PC-9 (cell line): ENCODE data around the gene GPRIN1. TPM values are rescaled to one million over a fixed set of nuclear protein-coding genes. Genes with fewer than 3 reads are reported as not detected.

Experiments
- BruUV-seq: library from RNA; stranded (reverse); fragments of 400-500 nt; replicated peaks from 2 replicates; lab custom pipeline; 2021; lab: Mats Ljungman, UMichigan
- CTCF ChIA-PET: fragments of 300-600 bp; sonication (Branson Sonifier 250); formaldehyde crosslinking; loops from one replicate; lab custom pipeline; 2022; ENCODE audit warnings: antibody characterized with exemption; lab: Charles Lee
- POLR2A ChIA-PET: fragments of 300-600 bp; sonication (Branson Sonifier 250); formaldehyde crosslinking; loops from one replicate; lab custom pipeline; 2022; ENCODE audit warnings: antibody characterized with exemption; ENCODE audit not compliant: unreplicated experiment; lab: Charles Lee
- DNase-seq, 2 experiments: peaks; one replicate each; pipeline versions ENCODE4 v3.0.0 to v3.0.0-alpha.2; 2015 to 2022; ENCODE audit warnings: mixed read lengths in 1 of 2
- H2AFZ ChIP-seq: fragments of 200-600 bp; sonication (generic); 2 replicates; pipeline ENCODE4 v1.8.1; 2017; ENCODE audit warnings: antibody characterized with exemption
- H3F3A ChIP-seq: fragments of 200-600 bp; sonication (generic); 2 replicates; pipeline ENCODE4 v1.8.1; 2017; ENCODE audit warnings: antibody characterized with exemption, mild to moderate bottlenecking, low read depth; ENCODE audit not compliant: insufficient read depth
- H3K27ac ChIP-seq: fragments of 200-600 bp; sonication (generic); 2 replicates; pipeline ENCODE4 v1.6.1; 2016; ENCODE audit warnings: mixed run types
- H3K27me3 ChIP-seq: fragments of 200-600 bp; sonication (generic); 2 replicates; pipeline ENCODE4 v1.6.1; 2016; ENCODE audit warnings: low read depth, mixed run types; ENCODE audit not compliant: insufficient read depth
- H3K36me3 ChIP-seq: fragments of 200-600 bp; sonication (generic); 2 replicates; pipeline ENCODE4 v1.6.1; 2016; ENCODE audit warnings: low read depth, mixed run types
- H3K4me1 ChIP-seq: fragments of 200-600 bp; sonication (generic); replicated peaks from 2 replicates; pipeline ENCODE4 v1.6.1; 2016; ENCODE audit warnings: mixed run types; ENCODE audit not compliant: insufficient read depth
- H3K4me2 ChIP-seq: fragments of 200-600 bp; sonication (generic); 2 replicates; pipeline ENCODE4 v1.6.1; 2017; ENCODE audit warnings: mixed run types
- H3K4me3 ChIP-seq: fragments of 200-600 bp; sonication (generic); 2 replicates; pipeline ENCODE4 v1.6.1; 2016; ENCODE audit warnings: mixed run types
- H3K79me2 ChIP-seq: fragments of 200-600 bp; sonication (generic); 2 replicates; pipeline ENCODE4 v1.6.1; 2017; ENCODE audit warnings: low read depth, mixed run types
- H3K9me2 ChIP-seq: fragments of 200-600 bp; sonication (generic); 2 replicates; pipeline ENCODE4 v1.8.1; 2017; ENCODE audit warnings: mild to moderate bottlenecking; ENCODE audit not compliant: insufficient read depth
- H3K9me3 ChIP-seq: fragments of 200-600 bp; sonication (generic); 2 replicates; pipeline ENCODE4 v1.8.1; 2016; ENCODE audit warnings: low read depth; ENCODE audit not compliant: insufficient read depth
- H4K20me1 ChIP-seq: fragments of 200-600 bp; sonication (generic); 2 replicates; pipeline ENCODE4 v1.8.1; 2017; ENCODE audit not compliant: insufficient read depth
- EZH2 ChIP-seq: fragments of 200-600 bp; sonication (generic); IDR thresholded peaks from 2 replicates; pipeline ENCODE4 v1.8.0; 2017; ENCODE audit warnings: antibody characterized with exemption, low read depth
- intact Hi-C: fragments of 100-400 bp; cut with micrococcal nuclease; formaldehyde crosslinking; loops from one replicate; pipeline ENCODE4 v1.10.0; 2022; ENCODE audit not compliant: unreplicated experiment
- total RNA-seq: library from RNA; stranded (reverse); gene quantifications from 2 replicates; pipeline ENCODE4 v1.2.3, GENCODE V29; 2021
- TF ChIP-seq, protein P1 (sequence below): fragments of 200-600 bp; sonication (generic); conservative IDR thresholded peaks from 2 replicates; pipeline ENCODE4 v1.6.1; 2017; ENCODE audit warnings: mixed run types, antibody characterized with exemption, mild to moderate bottlenecking, moderate library complexity

Gene GPRIN1
- total RNA-seq, 1 experiment from 2014 or later, result 7.2 TPM

DNA sequence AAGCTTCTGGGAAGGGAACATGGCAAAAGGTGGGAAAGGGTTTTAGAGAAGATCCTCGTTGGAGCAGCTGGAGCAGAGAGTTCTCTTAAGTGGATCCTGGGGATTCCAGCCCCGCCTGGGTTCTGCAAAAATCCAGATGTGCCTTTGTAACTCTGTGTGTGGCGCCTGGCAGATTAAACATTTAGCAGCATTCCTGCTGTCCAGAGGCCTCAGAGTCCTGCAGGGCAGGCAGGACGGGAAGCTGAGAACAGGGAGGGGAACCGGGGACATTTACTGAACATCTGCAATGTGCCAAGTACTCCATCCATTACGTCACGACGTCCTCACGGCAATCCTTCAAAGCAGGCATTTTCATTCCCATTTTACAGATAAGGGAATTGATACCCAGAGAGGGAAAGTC, 26.5 kb upstream of the GPRIN1 start:
- H2AFZ ChIP-seq, result no peak overlapping the region
- POLR2A ChIA-PET, result no interaction called here

DNA sequence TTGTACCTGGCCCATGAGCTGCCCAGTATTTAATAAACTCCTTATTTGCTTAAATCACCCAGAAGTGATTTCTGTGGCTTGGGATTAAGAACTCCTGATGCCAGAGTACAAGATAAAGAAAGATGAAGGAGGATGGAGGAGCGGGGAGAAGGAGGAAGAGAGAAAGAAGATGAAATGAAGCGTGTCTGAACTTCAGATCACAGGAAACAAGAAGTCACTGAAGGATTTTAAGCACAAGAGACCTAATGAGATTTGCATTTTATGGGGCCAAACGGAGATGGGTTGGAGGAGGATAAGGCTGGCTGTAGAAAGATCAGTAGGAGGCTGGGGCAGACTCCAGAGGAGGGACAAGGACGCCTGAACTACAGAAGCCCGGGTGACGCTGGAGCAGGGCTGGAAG, 23.6 kb upstream of the GPRIN1 start:
- TF ChIP-seq, protein P1, sequence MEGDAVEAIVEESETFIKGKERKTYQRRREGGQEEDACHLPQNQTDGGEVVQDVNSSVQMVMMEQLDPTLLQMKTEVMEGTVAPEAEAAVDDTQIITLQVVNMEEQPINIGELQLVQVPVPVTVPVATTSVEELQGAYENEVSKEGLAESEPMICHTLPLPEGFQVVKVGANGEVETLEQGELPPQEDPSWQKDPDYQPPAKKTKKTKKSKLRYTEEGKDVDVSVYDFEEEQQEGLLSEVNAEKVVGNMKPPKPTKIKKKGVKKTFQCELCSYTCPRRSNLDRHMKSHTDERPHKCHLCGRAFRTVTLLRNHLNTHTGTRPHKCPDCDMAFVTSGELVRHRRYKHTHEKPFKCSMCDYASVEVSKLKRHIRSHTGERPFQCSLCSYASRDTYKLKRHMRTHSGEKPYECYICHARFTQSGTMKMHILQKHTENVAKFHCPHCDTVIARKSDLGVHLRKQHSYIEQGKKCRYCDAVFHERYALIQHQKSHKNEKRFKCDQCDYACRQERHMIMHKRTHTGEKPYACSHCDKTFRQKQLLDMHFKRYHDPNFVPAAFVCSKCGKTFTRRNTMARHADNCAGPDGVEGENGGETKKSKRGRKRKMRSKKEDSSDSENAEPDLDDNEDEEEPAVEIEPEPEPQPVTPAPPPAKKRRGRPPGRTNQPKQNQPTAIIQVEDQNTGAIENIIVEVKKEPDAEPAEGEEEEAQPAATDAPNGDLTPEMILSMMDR, result no peak
- no peak for TF ChIP-seq EZH2
- Histone ChIP-seq H4K20me1 (no peaks in the 10 kb centered on the region), H3K4me2 (no peak overlapping the region), H3K9me2 (no peaks in the 10 kb centered on the region), H3K4me1 (no peaks in the 10 kb centered on the region), H3F3A (0 out of 2 replicates have a peak, but pooled peaks cover 4% of the 10 kb centered on the region), H3K27me3 (peaks cover 51% of the 10 kb centered on the region), H3K4me3 (no peak overlapping the region), H2AFZ (no peak overlapping the region), H3K27ac (no peak overlapping the region), H3K36me3 (no peaks in the 10 kb centered on the region), H3K79me2 (no peaks in the 10 kb centered on the region), H3K9me3 (no peaks in the 10 kb centered on the region)
- ChIA-PET CTCF (interaction anchor here (0.6 kb wide), 1 partner anchor 930 kb away, joined by 3 read pairs; no protein-coding TSS in a partner anchor), POLR2A (no interaction called here)
- BruUV-seq, result no TSS peak
- intact Hi-C loops, result no loop called here
- no peak for DNase-seq

More for the DNA sequence above, 26.5 kb upstream of the GPRIN1 start:
- TF ChIP-seq, protein P1, result no peak
- no peak for TF ChIP-seq EZH2
- Histone ChIP-seq H3K4me3 (no peak overlapping the region), H3K79me2 (no peaks in the 10 kb centered on the region), H3K27ac (no peak overlapping the region), H3F3A (0 out of 2 replicates have a peak, but pooled peaks cover 3% of the 10 kb centered on the region), H3K9me2 (no peaks in the 10 kb centered on the region), H3K36me3 (no peaks in the 10 kb centered on the region), H3K9me3 (no peaks in the 10 kb centered on the region), H3K4me2 (no peak overlapping the region), H3K4me1 (no peaks in the 10 kb centered on the region), H4K20me1 (no peaks in the 10 kb centered on the region), H3K27me3 (peaks cover 33% of the 10 kb centered on the region)
- DNase-seq, result no peak
- CTCF ChIA-PET, result no interaction called here
- BruUV-seq, result no TSS peak
- intact Hi-C loops, result no loop called here

DNA sequence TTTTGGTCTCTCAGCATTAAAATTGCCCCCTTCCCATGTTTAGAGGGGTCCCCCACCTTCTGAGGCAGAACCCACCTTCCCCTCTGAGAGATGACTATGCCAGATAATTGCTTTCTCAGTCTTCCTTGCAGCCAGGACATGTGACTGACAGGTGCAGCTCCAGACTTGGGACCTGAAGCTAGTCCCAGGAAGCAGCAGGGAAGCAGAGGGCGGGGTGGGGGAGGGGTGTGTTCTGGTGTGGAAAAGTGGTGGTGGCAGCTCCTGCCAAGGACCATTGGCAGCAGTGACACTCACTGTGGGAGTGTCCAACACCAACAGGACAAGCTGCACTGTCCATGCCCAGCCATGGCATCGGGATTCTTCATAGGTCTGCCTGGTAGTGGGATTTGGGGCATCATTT, 22.8 kb upstream of the GPRIN1 start:
- no TSS peak for BruUV-seq
- ChIA-PET POLR2A (no interaction called here), CTCF (no interaction called here)

More for the DNA sequence above, 22.8 kb upstream of the GPRIN1 start:
- no peaks in the 10 kb centered on the region for H3K9me2 ChIP-seq
- H3F3A ChIP-seq, result 0 out of 2 replicates have a peak, but pooled peaks cover 6% of the 10 kb centered on the region
- H3K79me2 ChIP-seq, result no peaks in the 10 kb centered on the region
- no peaks in the 10 kb centered on the region for H3K9me3 ChIP-seq
- DNase-seq, result no peak
- TF ChIP-seq, protein P1, result no peak
- TF ChIP-seq EZH2, result no peak
- H3K4me3 ChIP-seq, result no peak overlapping the region
- peaks cover 51% of the 10 kb centered on the region for H3K27me3 ChIP-seq
- H3K4me2 ChIP-seq, result no peak overlapping the region
- no peaks in the 10 kb centered on the region for H4K20me1 ChIP-seq
- H2AFZ ChIP-seq, result no peak overlapping the region
- no peak overlapping the region for H3K27ac ChIP-seq
- no peaks in the 10 kb centered on the region for H3K4me1 ChIP-seq
- intact Hi-C loops, result no loop called here
- H3K36me3 ChIP-seq, result no peaks in the 10 kb centered on the region
